Bronchial epithelial cell (primary cell): ENCODE data around the gene ORC5. TPM values are rescaled to one million over a fixed set of nuclear protein-coding genes. Genes with fewer than 3 reads are reported as not detected.

Experiments
- DNase-seq: peaks from one replicate; pipeline ENCODE4 v3.0.0-alpha.2; 2010; ENCODE audit warnings: low read depth
- FAIRE-seq: peaks from 2 replicates; lab custom pipeline; 2011; peaks lifted over from hg19 to GRCh38; lab: Jason Lieb, UNC
- H3K27me3 ChIP-seq: 2 replicates; pipeline ENCODE4 v1.5.1; 2011; ENCODE audit warnings: low read length; ENCODE audit not compliant: control insufficient read depth, insufficient read depth
- H3K36me3 ChIP-seq: 2 replicates; pipeline ENCODE4 v1.5.1; 2011; ENCODE audit warnings: low read length; ENCODE audit not compliant: control insufficient read depth, insufficient read depth
- H3K4me3 ChIP-seq: 2 replicates; pipeline ENCODE4 v1.5.1; 2011; ENCODE audit warnings: mild to moderate bottlenecking, low read depth, low read length, control low read depth
- total RNA-seq: library from RNA; depleted of rRNA; stranded (reverse); fragments of >200 nt; gene quantifications from 2 replicates; pipeline ENCODE4 v1.2.1, GENCODE V29; 2014
- TF ChIP-seq, protein P1 (sequence below): IDR thresholded peaks from 2 replicates; pipeline ENCODE4 v1.5.1; 2011; ENCODE audit warnings: mild to moderate bottlenecking, moderate library complexity, low read length, control low read depth, inconsistent platforms; ENCODE audit not compliant: insufficient read depth, severe bottlenecking

ORC5 gene
- total RNA-seq, 1 donor from 2014 or later: 25.0 TPM

DNA sequence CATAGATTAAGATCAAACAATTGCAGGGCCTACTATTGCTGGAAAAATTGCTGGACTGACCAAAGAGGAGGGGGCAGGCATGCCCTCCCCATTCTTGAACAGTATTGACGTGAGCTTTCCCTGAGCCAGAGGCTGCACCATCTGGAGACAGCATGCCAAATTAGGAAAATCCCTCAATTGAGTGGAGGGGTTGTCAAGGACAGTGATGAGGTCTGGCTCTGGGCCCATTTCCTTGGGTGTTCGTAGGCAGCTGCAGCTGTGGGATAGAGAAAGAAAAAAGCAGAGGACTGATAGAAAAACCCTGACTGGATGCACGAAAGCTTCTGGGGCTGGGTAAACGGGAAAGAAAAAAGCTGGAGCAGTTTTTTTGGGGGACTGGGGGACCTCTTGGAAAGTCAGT is 22.8 kb upstream of the ORC5 start:
- no peak for DNase-seq
- Histone ChIP-seq H3K4me3 (no peak overlapping the region), H3K36me3 (no peaks in the 10 kb centered on the region), H3K27me3 (no peaks in the 10 kb centered on the region)
- TF ChIP-seq, protein P1, sequence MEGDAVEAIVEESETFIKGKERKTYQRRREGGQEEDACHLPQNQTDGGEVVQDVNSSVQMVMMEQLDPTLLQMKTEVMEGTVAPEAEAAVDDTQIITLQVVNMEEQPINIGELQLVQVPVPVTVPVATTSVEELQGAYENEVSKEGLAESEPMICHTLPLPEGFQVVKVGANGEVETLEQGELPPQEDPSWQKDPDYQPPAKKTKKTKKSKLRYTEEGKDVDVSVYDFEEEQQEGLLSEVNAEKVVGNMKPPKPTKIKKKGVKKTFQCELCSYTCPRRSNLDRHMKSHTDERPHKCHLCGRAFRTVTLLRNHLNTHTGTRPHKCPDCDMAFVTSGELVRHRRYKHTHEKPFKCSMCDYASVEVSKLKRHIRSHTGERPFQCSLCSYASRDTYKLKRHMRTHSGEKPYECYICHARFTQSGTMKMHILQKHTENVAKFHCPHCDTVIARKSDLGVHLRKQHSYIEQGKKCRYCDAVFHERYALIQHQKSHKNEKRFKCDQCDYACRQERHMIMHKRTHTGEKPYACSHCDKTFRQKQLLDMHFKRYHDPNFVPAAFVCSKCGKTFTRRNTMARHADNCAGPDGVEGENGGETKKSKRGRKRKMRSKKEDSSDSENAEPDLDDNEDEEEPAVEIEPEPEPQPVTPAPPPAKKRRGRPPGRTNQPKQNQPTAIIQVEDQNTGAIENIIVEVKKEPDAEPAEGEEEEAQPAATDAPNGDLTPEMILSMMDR: no peak
- no peak for FAIRE-seq

GRCh38 chr7:104228442-104228841 is 20.6 kb upstream of the ORC5 start:
- H3K4me3 ChIP-seq: no peak overlapping the region
- TF ChIP-seq, protein P1: no peak
- no peak for FAIRE-seq
- no peaks in the 10 kb centered on the region for H3K27me3 ChIP-seq
- no peak for DNase-seq
- H3K36me3 ChIP-seq: no peaks in the 10 kb centered on the region

- Histone ChIP-seq H3K27me3 (no peaks in the 10 kb centered on the region), H3K36me3 (no peaks in the 10 kb centered on the region), H3K4me3 (no peak overlapping the region)
- DNase-seq: no peak
- FAIRE-seq: no peak
- TF ChIP-seq, protein P1: no peak
Measured at GRCh38 chr7:104225451-104225850, 17.6 kb upstream of the ORC5 start.

DNA sequence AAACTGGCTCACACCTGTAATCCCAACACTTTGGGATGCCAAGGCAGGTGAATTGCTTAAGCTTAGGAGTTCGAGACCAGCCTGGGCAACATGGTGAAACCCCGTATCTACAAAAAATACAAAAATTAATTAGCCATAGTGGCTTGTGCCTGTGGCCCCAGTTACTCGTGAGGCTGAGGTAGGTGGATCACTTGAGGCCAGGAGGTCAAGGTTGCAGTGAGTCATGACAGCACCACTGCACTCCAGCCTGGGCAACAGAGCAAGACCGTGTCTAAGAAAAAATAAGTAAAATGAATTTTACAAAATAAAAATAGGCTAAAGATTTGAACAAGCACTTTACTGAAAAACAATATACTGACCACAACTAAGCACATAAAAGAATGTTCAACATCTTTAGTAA is 9.8 kb upstream of the ORC5 start:
- TF ChIP-seq, protein P1: no peak
- Histone ChIP-seq H3K4me3 (no peak overlapping the region), H3K27me3 (no peaks in the 10 kb centered on the region), H3K36me3 (no peaks in the 10 kb centered on the region)
- DNase-seq: no peak
- FAIRE-seq: no peak

GRCh38 chr7:104209063-104209462 is 1.2 kb upstream of the ORC5 start:
- no peak overlapping the region for H3K4me3 ChIP-seq
- DNase-seq: no peak
- TF ChIP-seq, protein P1: no peak
- H3K27me3 ChIP-seq: no peaks in the 10 kb centered on the region
- FAIRE-seq: no peak
- no peaks in the 10 kb centered on the region for H3K36me3 ChIP-seq

DNA sequence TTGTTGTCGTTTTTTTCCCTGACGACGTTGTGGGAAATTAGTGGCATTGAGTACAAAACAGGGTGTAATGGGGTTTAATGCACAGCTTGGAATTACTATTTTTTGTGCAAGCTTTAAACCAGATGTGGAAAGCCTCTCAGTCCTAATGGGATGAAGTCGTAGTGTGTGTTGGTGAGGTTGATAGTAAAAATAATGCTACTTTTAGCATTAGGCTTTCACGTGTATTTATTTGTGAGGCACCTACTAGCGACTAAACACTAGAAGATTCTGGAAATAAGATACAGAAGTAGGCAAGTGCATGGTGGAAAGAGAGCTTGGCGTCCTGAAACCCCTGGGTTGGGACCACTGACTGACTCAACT is 588 bp upstream of the ORC5 start:
- FAIRE-seq: no peak

More for the DNA sequence above, 588 bp upstream of the ORC5 start:
- TF ChIP-seq, protein P1: no peak
- Histone ChIP-seq H3K36me3 (peaks cover under 1% of the 10 kb centered on the region), H3K4me3 (peak overlapping the region; percentile 57), H3K27me3 (no peaks in the 10 kb centered on the region)
- no peak for DNase-seq
